GM21717 (cell line): ENCODE measurements around the gene TAS1R3.

Source experiments
- ATAC-seq: cut with Tn5 transposase; IDR thresholded peaks from one replicate; pipeline ENCODE4 v1.9.1; 2021; ENCODE audit warnings: mild to moderate bottlenecking, moderate library complexity; ENCODE audit not compliant: unreplicated experiment

The TAS1R3 gene

DNA sequence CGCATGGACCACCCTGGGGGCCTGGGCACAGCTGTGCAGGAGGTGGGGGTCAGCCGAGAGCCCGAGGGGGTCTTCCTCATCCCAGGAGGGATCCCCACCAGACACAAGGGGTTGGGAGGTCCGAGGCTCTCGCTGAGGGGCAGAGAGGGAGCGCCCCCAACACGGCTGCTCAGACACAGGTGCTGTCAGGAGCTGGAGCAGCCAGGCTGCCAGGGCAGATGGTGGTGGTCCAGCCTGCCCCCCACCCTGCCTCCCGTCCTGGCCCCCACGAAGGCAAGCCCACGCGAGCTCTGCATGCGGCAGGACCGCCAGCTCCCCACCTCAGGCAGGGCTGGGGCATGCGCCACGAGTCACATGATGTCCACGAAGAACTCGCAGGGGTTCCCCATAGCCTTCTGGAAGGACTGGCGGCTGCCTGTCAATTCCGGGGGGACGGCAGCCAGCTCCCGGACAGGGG, 4.7 kb downstream of the TAS1R3 start:
- ATAC-seq: no peak

DNA sequence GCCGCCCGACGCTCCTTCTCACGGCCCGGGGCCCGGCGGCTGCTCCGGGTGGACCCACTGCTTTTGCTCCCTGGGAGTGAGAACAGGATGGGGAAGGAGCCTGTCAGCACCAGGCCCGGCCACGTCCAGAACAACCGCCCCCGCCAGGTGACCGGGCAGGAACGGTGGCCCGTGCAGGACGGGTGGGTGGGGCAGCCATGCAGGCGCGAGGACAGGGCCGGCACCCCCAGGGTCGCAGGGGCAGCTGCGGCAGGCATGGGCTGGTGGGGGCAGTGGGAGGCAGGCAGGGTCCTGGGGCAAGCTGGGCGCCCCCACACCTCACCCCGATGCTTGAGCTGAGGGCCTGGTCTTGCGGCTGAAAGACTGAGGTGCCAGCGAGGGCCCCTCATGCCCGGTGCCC, 5.4 kb downstream of the TAS1R3 start:
- ATAC-seq: no peak

DNA sequence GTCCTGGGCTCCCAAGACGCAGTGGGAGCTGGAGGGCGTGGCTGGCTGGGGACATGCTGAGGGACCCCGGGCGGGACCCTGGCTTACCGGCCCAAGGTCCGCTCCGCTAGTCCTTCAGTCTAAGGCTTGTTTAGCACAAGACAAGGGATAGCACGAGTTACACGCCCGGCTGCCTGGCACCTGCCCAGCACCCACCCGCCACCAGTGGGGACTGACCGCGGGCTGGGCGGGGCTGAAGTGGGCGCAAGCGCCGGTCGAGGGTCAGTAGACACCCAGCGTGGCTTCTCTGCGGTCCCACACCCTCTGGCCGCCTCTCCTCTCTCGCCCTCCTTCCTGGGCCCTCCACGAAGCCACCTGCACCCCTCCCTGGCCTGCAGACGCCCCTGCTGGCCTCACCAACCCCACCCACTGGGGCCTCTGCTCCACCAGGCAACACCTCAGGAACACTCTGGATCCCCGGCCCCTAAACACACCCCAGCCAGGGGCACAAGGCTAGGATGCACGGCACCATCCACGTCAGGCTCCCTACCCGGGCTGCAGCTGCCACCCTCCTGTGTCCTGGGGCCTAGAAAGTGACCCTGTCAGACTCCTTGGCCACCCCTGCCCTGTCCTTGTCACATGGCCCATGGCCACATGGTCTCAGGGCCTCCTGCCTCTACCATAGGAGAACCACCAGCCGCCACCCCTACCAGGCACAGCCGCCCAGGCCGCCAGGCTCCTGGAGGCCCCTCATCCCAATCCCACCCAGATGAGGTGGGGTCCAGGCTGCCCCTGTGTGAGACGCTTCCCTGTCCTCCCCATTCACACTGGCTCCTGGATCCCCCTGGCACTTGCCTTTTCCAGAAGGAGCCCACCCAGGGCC, 6.1 kb downstream of the TAS1R3 start:
- no peak for ATAC-seq

DNA sequence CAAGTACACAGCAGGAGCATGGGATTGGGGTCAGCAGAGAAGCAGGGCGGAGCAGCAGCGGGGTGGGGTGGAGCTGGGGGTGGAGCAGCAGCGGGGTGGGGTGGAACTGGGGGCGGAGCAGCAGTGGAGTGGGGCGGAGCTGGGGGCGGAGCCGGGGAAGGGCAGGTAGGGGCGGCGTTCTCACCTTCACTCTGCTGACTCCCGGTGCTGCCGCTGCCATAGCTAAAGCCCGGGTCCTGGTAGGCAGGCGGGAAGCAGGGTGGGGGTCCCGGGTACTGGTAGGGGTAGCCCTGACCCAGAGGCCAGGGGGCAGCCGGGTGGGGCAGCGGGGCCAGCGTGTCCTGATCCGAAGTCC, 6.7 kb downstream of the TAS1R3 start:
- ATAC-seq: no peak

DNA sequence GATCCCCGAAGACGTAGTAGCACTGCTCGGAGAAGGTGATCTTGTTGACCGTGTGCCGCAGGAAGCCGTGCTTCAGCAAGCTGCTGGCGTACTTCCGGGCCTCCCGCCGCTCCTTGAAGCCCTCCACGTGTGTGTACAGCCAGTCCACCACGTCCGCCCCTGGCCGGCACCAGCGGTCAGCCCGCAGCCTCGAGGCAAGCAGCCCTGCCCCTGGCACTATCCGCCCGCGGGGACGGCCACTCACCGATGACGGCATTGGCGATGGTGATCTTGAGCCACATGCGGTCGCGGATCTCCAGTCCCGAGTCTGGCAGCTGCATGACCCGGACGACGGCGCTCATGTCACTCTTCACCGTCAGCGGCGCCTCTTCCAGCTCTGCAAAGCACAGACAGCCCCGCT, 7.2 kb downstream of the TAS1R3 start:
- no peak for ATAC-seq

DNA sequence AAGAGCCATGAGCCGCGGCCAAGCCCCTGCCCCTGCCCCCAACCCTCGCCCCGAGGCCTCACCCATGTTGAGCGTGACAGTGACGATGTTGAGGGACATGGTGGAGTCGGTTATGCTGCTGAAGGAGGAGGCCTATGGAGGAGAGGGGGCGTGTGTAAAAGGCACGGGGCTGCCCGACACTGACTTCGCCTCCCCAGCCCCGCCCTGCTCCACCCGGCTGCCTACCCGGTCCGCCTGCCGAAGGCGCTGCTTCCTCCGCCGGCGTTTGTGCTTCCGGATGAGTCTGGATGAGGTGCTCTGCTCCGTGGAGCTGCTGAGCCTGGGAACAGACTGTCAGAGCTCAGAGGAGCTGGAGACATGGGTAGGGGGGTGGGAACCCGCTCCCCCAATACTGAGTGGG, 9.1 kb downstream of the TAS1R3 start:
- ATAC-seq: no peak

DNA sequence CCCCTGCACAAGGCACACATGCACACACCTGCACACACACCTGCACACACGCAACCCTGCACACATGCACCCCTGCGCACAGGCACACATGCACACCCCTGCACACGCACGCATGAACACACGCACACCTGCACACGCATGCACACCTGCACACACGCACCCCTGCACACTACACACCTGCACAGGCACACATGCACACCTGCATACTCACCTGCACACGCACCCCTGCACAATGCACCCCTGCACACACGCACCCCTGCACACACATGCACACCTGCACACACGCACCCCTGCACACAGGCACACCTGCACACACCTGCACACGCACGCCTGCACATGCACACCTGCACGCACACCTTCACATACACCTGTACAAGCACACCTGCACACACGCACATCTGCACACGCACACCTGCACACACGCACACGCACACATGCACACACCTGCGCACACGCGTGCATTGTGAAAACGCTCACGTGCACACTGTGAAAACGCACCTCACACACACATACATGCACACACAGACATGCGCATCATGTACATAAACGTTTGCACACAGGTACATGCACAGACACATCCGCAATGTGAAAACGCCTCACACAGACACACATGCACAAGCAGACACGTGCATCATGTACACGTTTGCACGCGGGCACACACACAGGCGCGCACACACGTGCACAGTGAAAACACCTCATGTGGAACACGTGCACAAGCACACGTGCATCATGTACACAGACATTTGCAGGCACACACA, 9.9 kb downstream of the TAS1R3 start:
- no peak for ATAC-seq

DNA sequence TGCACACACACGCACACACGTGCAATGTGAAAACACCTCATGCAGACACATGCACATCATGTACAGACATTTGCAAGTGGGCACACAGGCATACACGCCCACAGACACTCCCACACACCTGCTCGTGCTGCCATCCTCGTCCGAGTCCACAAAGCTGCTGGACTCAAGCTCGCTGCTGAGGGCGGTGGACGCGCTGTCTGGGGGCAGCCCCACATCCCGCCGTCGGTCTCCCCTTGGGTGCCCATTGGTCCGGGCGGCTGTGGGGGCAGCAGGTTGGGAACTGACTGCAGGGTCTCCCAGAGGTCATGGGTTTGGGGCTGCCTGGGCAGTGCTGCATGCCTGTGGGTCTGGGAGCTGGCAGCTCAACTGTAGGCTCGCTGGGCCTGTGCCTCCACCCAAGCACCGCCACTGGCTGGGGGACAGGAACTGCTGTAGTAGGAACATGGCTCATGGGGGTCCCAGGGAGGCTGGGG, 10.5 kb downstream of the TAS1R3 start:
- ATAC-seq: no peak

DNA sequence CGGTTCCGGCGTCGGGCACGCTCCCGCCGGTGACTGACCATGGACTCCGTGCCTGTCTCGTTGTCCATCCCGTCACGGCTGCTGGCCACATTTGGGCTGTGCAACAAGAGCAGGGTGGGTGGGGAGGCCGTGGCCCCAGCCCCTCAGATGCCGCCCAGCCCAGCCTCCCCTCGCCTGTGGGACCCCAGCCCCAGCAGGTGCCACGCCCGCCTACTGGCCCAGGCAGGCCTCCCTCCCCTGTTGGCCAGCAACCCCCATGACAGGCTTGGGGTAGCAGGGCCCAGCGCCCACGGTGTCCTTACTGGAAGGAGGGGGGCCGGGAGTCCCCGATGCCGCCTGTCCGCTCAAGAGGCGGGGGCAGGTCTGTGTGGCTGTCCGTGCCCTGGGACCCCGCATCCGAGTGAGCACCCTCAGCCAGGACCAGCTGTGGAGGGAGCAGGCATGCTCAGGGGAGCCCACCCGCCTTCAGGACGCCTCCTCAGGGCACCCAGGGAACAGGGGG, 11.0 kb downstream of the TAS1R3 start:
- ATAC-seq: no peak

DNA sequence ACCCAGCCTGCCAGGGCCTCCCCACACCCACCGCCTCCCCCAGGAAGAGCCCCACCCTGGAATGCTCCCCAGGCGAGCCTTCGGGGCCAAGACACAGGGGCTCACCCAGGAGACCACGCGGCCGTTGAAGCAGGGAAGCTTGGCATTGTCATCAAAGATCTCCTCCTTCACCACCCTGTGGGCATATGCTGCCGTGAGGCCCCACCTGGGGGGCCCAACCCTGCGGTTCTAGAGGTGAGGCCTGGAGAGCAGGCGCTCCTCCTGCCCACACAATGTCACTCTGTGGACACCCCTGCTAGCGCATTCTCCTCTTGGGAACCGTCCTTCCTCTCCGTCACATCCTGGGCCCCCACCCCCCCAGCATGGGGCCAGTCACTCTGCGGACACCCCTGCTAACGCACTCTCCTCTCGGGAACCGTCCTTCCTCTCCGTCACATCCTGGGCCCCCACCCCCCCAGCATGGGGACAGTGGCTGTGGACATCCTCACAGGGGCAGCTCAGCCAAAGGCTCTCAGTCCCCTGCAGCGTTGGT, 11.6 kb downstream of the TAS1R3 start:
- no peak for ATAC-seq

DNA sequence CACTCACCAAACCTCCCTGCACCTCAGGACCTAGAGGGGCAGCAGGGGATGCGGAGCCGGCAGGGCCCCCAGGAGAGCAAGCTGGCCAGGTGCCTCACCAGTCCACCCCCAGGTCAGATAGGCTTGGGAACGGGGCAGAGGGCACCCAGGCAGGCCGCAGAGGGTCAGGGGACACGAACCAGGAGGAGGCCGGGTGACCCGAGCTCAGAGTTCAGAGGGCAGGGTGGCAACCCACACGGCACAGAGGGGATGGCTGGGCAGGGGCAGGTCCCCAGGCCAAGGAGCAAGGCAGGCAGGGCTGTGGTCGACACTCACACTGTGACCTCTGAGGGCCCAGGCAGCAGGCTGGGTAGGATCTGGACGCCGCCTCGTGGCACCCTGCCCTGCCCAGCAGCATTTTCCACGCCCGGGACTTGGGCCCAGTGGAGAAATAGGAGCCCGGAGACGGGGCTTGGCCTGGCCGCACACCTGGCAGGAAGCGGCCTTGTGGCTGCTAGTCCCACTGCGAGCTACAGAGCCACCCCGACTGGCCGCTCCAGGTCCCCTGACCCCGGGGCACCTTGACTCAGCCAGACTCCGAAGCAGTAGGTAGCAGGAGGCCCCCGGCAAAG, 12.8 kb downstream of the TAS1R3 start:
- no peak for ATAC-seq

DNA sequence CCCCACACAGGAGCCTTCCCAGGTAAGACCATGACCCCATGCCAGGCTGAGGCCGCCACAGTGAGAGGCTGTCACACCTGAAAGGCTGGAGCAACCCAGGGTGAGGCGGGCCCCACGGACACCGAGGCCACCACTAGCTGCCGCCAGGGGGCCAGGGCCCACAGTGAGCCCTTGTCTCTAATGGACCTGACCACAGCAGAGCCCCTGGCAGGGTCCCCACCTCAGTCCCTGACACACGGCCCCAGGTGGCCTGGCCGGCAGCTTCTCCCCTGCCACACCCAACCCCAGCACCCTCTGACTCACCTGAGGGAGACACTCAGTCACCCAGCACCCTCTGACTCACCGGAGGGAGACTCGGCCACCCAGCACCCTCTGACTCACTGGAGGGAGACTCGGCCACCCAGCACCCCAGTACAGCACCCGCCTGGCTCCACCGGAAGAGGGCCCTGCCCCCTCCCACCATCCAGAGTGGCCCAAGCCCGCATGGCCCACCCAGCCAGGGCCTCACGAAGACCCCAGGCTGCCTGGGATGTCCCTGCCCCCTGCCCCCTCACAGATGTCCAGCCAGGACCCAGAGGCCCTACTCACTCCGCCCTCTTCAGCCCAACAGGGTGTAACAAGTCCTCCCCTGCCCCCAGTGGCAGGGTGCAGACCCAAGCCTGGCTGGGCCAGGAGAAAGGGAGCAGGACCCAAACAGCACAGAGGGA, 13.7 kb downstream of the TAS1R3 start:
- ATAC-seq: no peak

DNA sequence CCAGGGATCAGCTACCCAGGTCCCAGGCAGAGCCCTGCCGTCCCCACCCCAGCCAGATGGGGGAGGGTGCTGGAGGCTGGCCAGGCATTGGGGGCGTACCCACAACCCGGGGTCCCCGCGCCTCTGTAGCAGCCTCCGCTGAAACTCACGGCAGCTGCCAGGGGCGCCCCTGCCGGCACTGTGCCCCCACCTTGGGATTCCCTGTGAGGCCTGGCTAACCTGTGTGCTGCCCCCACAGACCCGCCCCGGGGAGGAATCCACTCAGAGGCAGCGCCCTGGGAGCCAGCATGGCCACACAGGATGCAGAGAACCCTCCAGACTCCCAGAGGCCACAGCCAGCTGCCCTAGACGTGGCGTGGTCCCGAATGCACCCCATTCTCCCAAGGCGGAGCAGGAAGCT, 14.3 kb downstream of the TAS1R3 start:
- no peak for ATAC-seq

DNA sequence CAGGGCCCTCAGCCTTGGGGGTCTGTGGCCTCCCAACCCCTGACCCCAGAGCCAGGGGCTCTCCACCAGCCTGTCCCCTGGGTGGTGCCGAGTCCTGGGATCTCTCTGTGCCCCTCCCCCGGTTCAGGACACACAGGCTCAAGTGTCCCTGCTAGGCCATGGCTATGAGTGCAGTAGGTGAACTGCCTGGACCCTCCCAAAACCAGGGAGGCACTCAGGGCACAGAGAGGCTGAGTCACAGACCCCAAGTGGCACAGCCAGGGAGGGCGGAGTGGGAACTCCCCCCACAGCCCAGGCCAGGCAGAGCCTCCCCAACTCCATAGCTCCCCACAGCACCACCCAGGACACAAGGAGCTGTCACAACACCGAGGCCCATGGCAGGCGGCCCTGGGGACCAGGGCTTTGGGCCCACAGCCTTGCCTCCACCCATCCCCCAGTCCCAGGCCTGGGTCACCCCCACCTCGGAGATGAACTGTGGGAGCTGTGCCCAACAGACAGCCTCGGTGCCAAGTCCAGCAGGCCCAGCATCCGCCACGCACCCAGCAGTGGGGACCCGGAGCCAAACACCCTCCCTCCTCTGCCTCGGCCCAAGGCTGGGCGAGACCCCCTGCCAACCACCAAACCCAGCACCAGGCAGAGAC, 14.9 kb downstream of the TAS1R3 start:
- ATAC-seq: no peak

DNA sequence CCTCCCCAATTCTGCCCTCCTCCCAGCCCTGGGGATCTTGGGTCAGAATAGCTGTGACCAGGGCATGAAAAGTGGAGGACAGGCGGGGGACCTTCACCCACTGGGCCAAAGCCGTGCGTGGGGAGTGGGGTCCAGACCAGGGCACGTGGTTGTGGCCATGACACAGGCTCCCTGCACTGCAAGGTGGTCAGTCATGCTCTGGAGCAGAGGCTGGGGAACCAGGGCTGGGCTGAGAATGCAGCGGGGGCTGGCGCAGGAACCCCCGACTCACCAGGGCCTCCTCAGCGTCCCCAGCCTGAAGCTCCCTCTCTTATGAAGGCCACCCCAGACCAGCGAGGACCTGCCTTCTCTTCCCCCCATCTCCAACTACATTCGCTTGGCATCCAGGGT, 15.4 kb downstream of the TAS1R3 start:
- ATAC-seq: no peak

DNA sequence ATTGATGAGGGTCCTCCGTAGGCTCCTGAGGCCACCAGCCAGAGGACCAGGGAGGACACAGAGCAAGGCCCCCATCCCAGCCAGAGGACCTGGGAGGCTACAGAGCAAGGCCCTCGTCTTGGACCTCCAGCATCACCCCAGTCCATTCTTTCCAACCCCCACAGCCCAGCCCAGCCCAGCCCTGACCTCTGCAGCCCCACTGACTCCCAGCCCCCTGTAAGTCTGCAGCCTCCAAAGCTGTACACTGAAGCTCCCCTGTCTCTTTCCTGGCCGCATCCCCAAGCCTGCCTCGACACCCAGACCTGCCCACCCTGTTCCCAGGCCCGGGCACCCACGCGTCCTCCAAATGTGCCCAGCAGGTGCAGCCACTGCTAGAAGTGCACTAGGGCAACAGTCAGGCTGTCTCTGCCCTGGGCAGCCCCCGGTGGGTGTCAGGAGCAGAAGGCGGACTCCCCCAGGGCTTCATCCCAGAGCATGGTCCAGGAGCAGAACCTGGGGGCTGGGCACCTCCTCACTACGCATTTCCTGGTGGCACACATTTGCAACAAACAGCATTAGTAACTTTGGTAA, 16.0 kb downstream of the TAS1R3 start:
- no peak for ATAC-seq

DNA sequence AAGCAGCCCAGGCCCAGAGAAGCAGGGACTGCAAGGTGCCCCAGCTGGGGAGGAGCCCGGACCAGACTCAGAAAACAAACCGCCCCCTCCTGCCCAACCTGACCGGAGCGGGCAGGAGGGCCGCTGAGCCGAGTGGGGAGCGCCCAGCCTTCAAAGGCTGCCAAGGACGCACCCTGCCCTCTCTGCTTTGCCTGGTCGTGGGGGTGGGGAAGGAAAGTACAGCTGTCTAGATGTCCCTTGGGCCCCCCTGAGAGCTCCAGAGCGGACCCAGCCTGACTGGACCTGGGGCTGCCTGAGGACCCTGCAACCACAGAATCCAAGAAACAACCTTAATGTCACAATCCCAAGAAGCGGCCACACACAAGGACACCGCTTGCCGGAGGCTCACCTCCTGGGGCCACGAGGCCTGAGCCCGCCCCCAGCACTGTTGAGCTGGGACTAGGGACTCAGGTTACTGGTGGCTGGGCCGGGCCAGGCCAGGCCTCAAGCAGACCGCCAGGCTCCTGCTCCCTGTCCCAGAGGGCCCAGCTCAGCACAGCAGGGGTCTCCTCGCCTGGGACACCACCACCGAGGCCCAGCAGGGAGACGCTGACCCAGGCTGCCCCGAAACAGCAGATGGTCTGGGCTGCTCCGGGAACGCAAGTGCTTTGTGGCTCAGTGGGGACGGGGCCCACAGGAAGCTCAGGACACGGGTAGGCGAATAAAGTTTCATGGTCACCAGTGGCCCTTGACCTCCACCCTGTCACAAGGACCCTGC, 16.8 kb downstream of the TAS1R3 start:
- ATAC-seq: no peak

DNA sequence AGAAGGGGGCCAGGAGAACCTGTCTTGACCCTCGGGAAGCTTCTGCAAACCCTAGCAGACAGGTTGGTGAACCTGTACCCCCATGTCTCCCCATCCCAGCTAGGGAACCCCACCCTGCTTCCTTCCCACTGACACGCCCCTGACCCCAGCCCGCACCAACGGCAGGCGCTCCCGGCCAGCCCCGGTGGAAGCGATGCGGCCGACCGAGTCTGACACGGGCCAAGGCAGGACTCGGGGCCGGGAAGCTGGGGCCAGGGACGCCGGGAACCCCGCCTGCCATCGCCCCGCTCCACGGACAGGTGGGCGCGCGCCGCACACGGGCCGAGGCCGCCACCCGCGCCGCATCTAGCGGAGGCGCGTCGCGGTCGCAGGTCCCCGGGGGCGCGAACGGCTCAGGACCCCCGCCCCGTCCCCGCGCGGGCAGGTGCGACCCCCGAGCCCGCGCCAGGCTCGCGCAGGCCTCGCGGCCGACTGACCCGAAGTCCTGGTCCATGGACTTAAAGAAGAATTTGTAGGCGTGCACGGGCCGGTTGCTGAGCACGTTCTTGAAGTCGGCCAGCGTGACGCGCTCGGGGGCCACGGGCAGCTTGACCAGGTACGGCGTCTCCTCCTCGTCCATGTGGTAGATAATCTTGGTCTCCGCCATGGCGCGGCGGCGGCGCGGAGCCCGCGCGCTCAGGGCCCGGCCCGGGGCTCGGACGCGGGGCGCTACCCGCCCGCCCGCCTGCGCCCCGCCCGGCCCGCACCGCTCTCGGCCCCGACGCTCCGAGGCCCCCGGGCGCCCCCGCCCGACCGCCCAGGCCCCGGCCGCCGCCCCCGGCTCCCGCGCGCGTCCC, 17.6 kb downstream of the TAS1R3 start:
- no peak for ATAC-seq
